ENCODE data around the gene TMEM117.

Gene TMEM117

DNA sequence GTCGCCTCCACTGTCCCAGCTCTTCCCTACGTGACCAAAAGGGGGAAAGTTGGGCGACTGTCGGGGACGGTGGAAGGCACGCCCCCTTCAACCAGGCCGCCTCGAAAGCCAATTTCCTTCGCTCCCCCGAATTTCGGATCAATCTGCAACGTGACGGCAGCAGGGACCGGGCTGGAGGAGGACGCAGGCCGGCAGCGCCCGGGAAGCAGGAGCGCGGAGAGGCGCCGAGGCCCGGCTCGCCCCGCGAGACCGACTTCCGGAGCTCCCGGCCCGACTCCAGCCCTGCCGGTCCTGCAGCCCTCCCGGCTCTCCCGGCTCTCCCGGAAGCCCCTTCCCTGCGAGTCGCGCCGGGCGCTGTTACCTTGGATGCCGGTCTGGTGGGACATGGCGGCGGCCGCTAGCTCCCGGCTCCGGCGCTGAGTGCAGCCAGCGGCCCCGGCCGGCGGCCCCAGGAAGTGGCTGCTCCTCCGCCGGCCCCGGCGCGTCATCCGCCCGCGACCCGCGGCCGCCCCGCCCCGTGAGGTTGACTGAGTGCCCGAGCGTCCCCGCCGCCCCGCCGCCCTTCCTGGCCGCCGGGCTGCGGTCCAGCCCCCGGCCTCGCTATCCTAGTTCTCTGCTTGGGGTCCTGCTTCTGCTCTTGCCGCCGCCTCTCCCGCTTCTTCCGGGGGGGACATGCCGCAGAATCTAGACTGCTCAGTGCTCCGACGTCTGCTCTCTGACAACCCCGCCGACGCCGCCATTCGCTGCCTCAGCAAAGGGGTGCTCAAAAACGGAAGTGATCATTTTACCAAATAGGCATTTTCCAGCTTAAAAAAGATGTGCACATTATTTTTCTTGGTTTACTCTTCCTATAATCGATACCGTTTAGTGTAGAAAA lies 29.8 kb upstream of the TMEM117 start, which contains the start of gene TWF1 (continued):
- no peak for TF ChIP-seq ZNF26 (tag by site-specific recombination; IDR thresholded peaks at IDR 0.05)
- TF ChIP-seq ZBTB10 (tag by site-specific recombination; IDR thresholded peaks at IDR 0.05) = peak; percentile 45
- no peak for TF ChIP-seq ZNF701 (tag by site-specific recombination; IDR thresholded peaks at IDR 0.05)
- TF ChIP-seq MYNN (tag by site-specific recombination; IDR thresholded peaks at IDR 0.05; ENCODE audit: borderline replicate concordance) = no peak
- TF ChIP-seq ZNF138 (tag by site-specific recombination; IDR thresholded peaks at IDR 0.05; ENCODE audit: borderline replicate concordance) = no peak
- TF ChIP-seq ZNF223 (tag by site-specific recombination; IDR thresholded peaks at IDR 0.05) = no peak
- TF ChIP-seq KLF9 (tag by site-specific recombination; IDR thresholded peaks at IDR 0.05; ENCODE audit: low read depth) = peak; percentile 91
- TF ChIP-seq OVOL3 (tag by site-specific recombination; IDR thresholded peaks at IDR 0.05) = no peak
- 0 out of 2 replicates have a peak, but pooled peaks have one; percentile 6 for TF ChIP-seq MZF1 (tag by site-specific recombination; IDR thresholded peaks at IDR 0.05; ENCODE audit: borderline replicate concordance)
- no peak for TF ChIP-seq ZNF645 (tag by site-specific recombination; IDR thresholded peaks at IDR 0.05)
- no peak for TF ChIP-seq ZNF324 (tag by site-specific recombination; IDR thresholded peaks at IDR 0.05)
- TF ChIP-seq RBAK (tag by site-specific recombination; IDR thresholded peaks at IDR 0.05) = no peak
- peak; percentile 18 for TF ChIP-seq ZNF501 (tag by site-specific recombination; IDR thresholded peaks at IDR 0.05)
- peak; percentile 74; the same call in 1 of the 2 replicates for TF ChIP-seq IKZF3 (tag by site-specific recombination; IDR thresholded peaks at IDR 0.05)
- no peak for TF ChIP-seq ZNF48 (tag by site-specific recombination; IDR thresholded peaks at IDR 0.05)
- peak; percentile 73; the same call in 1 of the 2 replicates for TF ChIP-seq YY1 (tag by site-specific recombination; IDR thresholded peaks at IDR 0.05)
- no peak for TF ChIP-seq ZNF266 (tag by site-specific recombination; IDR thresholded peaks at IDR 0.05; ENCODE audit: low read depth)

GRCh38 chr12:43806737-43807072 lies 29.2 kb upstream of the TMEM117 start:
- peak overlapping the region; percentile 93 for H3K4me3 ChIP-seq (ENCODE audit: low read depth, low read length)
- no peaks in the 10 kb centered on the region for H3K9me3 ChIP-seq (ENCODE audit: control insufficient read depth, insufficient read depth, low read depth, low read length)
- peaks cover 4% of the 10 kb centered on the region for H3K4me1 ChIP-seq (ENCODE audit: control insufficient read depth, insufficient read depth, low read length)
- POLR2A ChIA-PET = interaction anchor here (0.6 to 2.7 kb wide), 6 partner anchors 11 to 77 kb away, joined by 3 to 19 read pairs (median 4); partner anchors contain the start of gene TMEM117
- CTCF ChIA-PET = interaction anchor here (0.8 kb wide), 1 partner anchor 30 kb away, joined by 4 read pairs; no protein-coding TSS in a partner anchor
- peak overlapping the region; percentile 89 for H3K27ac ChIP-seq (ENCODE audit: extremely low read depth, low read depth, low read length)
- H3K36me3 ChIP-seq (ENCODE audit: control insufficient read depth in 2 of 2, insufficient read depth in 1 of 2, low read length in 2 of 2) = peaks cover 11 to 20% of the 10 kb centered on the region in 2 experiments
- TF ChIP-seq ZNF433 (tag by site-specific recombination; IDR thresholded peaks at IDR 0.05; ENCODE audit: low read depth) (no peak), ZFHX2 (tag by site-specific recombination; conservative IDR thresholded peaks at IDR 0.05) (no peak), ZNF571 (tag by site-specific recombination; IDR thresholded peaks at IDR 0.05) (no peak), PATZ1 (tag by site-specific recombination; IDR thresholded peaks at IDR 0.05) (no peak), ZNF335 (tag by site-specific recombination; conservative IDR thresholded peaks at IDR 0.05) (peak; percentile 29), ZNF19 (tag by site-specific recombination; IDR thresholded peaks at IDR 0.05; ENCODE audit: low read depth) (no peak), ZNF670 (tag by site-specific recombination; IDR thresholded peaks at IDR 0.05; ENCODE audit: low read depth) (no peak), ZNF324 (tag by site-specific recombination; IDR thresholded peaks at IDR 0.05) (no peak)
- TF ChIP-seq, protein P1, sequence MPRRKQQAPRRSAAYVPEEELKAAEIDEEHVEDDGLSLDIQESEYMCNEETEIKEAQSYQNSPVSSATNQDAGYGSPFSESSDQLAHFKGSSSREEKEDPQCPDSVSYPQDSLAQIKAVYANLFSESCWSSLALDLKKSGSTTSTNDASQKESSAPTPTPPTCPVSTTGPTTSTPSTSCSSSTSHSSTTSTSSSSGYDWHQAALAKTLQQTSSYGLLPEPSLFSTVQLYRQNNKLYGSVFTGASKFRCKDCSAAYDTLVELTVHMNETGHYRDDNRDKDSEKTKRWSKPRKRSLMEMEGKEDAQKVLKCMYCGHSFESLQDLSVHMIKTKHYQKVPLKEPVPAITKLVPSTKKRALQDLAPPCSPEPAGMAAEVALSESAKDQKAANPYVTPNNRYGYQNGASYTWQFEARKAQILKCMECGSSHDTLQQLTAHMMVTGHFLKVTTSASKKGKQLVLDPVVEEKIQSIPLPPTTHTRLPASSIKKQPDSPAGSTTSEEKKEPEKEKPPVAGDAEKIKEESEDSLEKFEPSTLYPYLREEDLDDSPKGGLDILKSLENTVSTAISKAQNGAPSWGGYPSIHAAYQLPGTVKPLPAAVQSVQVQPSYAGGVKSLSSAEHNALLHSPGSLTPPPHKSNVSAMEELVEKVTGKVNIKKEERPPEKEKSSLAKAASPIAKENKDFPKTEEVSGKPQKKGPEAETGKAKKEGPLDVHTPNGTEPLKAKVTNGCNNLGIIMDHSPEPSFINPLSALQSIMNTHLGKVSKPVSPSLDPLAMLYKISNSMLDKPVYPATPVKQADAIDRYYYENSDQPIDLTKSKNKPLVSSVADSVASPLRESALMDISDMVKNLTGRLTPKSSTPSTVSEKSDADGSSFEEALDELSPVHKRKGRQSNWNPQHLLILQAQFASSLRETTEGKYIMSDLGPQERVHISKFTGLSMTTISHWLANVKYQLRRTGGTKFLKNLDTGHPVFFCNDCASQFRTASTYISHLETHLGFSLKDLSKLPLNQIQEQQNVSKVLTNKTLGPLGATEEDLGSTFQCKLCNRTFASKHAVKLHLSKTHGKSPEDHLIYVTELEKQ (tag by site-specific recombination; IDR thresholded peaks at IDR 0.05; ENCODE audit: borderline replicate concordance) = no peak
